GM18502 (cell line): ENCODE measurements around the gene WDPCP.
"Not testable (repeated sequence)": the region's sequence is repeated elsewhere in the genome, so short reads cannot be mapped to it uniquely, and the experiment has no call there.

ENCODE experiments used
- ATAC-seq: cut with Tn5 transposase; IDR thresholded peaks from one replicate; pipeline ENCODE4 v1.9.1; 2021; ENCODE audit warnings: mild to moderate bottlenecking; ENCODE audit not compliant: unreplicated experiment, poor library complexity

Gene WDPCP, protein sequence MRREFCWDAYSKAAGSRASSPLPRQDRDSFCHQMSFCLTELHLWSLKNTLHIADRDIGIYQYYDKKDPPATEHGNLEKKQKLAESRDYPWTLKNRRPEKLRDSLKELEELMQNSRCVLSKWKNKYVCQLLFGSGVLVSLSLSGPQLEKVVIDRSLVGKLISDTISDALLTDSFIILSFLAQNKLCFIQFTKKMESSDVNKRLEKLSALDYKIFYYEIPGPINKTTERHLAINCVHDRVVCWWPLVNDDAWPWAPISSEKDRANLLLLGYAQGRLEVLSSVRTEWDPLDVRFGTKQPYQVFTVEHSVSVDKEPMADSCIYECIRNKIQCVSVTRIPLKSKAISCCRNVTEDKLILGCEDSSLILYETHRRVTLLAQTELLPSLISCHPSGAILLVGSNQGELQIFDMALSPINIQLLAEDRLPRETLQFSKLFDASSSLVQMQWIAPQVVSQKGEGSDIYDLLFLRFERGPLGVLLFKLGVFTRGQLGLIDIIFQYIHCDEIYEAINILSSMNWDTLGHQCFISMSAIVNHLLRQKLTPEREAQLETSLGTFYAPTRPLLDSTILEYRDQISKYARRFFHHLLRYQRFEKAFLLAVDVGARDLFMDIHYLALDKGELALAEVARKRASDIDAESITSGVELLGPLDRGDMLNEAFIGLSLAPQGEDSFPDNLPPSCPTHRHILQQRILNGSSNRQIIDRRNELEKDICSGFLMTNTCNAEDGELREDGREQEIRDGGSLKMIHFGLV

DNA sequence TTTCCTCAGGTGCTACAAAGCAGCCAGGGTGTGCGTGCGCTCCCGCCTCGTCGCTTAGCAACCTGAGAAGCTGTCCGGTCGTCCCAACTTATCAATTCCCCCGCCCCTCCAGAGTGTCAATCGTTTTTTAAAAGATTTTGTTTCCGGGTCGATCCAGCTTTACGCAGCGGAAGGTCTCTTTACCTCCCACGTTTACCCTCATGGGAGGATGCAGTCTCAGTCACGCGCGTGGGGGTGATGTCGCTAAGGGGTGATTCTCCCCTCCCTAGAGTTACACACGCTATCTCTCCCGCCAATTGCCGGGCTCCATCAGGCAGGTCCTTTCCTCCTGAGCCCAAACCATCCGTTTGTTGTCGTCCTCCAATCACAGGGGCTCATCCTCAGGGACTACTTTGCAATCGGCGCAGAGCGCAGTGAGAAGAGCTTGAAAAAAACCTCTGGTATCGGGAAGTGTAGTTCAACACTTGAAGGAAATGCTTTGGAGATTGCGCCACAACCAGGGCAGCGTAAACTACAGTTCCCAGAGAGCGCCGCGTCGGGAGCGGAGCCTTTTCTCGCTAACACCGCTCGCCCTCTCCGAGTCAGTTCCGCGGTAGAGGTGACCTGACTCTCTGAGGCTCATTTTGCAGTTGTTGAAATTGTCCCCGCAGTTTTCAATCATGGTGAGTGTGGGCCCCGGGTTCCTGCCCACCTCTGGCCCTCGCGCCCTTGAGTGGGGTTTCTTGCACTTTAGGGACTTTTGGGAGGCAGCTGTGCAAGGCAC lies at the start of gene WDPCP, which contains the start of gene MDH1:
Gene WDPCP (minus strand): TSS at position 93 of the 763 bp plus-strand sequence. CDS start 206 bp downstream, outside the sequence.
Gene MDH1 (plus strand): TSS at position 579 of the 763 bp plus-strand sequence. CDS start 81 bp downstream, at position 660.
- peak; percentile 89 for ATAC-seq

DNA sequence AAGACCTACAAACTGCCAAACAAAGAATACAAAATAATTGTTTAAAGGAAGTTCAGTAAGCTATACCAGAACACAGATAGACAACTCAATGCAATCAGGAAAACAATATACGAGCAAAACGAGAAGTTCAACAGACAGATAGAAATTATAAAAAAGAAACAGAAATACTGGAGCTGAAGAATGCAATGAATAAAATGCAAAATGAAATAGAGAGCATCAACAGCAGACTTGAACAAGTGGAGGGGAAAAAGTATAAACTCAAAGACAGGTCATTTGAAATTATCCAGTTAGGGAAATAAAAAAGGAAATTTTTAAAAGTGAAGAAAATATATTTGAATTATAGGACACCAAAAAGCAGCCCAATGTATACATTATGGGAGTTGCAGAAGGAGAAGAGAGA lies 44.1 kb upstream of the WDPCP start:
- no peak for ATAC-seq

DNA sequence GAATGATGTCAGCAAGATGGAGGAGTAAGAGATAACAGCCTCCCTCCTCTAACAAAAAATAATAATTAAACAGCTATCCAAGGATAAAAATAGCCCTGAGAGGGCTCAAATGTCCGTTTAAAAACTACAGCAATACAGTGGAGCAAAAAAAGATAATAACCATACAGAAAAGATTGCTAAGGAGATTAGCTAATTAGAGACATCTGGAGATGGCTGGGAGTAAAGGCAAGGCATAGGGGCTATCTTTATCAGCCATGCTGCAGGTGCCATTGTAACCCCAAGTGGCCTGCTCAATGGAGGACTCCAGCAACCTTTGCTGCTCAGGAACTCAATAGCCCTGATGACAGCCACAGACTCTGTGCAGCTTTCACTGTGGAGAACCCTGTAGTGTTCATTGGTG lies 43.2 kb upstream of the WDPCP start:
- ATAC-seq: no peak

DNA sequence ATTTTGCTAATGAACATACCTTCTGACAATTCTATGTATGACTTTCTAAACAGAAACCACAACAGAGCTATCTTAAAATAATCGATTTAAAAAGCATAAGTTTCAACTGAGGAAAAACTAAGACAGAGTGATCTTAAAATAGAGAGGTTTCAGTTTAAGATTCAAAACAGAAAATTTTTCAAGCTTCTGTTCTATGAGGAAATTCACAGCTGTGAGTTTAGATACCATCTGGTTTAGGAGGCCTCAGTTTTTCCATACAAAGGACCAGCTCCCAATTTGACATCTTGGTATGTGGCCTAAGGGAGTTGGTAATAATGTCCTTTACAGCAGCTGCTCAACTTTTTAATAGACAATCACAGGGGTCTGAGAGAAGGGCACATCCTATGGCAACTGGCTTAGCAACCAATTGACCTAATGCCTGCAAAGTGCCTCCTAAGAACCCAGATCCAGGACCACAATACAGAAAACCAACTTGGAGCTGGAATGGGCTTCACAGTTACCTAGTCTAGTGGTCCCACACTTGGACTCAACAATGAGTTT lies 40.2 kb upstream of the WDPCP start:
- ATAC-seq: no peak

DNA sequence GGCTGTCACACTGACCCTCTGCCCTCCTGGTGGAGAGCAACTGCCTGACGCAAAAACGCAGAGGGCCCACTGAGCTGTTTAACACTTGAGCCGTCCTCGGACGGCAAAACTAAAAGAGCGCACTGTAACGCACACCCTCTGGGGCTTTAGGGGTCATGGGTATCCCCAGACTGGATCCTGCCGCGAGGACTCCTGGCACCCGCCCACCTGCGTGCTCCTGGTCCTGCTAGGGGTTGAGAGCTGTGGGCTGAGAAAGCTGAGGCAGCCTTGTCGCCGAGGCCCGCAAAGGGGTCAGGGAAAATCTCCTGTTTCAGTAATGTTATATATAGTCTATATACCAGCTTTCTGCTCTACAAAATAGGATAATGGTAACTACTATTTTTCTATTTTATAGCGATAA lies 39.6 kb upstream of the WDPCP start:
- ATAC-seq: no peak

DNA sequence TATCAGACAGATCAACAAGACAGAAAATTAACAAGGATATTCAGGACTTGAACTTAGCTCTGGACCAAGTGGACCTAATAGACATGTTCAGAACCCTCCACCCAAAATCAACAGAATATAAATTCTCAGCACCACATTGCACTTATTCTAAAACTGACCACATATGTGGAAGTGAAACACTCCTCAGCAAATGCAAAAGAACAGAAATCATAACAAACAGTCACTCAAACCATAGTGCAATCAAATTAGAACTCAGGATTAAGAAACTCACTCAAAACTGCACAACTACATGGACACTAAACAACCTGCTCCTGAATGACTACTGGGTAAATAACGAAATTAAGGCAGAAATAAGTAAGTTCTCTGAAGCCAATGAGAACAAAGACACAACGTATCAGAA lies 35.5 kb upstream of the WDPCP start:
- ATAC-seq: not testable (repeated sequence)

DNA sequence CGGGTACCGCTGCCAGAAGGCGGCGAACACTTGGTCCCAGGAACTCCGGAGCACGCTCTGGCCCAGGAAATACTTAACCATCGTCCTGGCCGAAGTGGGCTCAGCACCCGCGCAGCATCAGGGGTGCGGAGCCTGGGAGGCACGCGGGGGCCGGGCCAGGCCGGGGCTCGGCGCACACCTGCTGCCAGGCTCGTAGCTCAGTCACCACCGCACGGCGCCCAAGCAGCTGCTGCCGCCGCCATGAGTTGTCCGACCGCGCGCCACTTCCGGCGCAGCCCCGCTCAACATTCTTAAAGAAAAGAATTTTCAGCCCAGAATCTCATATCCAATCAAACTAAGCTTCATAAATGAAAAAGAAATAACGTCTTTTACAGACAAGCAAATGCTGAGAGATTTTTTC lies 34.5 kb upstream of the WDPCP start:
- ATAC-seq: no peak

DNA sequence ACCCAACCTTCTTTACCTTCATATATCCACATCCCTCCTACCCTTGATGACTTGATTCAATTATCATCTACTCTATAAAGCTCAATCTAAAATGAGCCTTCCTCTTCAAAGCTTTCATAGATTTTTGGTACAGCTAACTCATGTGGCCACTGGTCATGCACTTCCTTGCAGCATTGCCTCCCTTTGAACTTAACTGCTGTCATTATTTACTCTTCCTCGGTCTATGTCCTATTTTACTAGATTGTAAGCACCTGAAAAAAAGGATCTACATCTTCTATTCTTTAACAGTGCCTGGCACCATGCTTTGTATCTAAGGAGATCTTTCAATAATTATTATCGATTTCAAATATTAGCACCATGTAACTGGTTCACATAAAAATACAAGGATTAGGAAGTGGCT lies 31.1 kb upstream of the WDPCP start:
- no peak for ATAC-seq

DNA sequence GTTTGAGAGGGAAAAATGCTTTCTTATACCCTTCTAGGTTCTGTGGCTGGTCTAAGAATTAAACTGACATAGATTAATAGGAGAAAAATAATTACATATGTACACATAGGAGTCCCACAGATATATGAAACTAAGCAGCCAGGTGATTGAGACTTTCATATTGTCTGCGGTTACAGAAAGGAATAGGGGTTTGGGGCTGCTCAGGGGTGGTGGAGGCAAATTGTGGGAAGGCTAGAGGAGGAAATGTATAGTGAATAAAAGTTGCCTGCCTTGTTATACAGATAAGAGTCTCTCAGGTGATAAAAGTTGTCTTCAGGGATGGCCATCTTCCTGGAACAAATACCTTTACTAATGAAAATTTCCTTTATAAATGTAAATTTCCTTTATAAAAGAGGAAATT lies 29.1 kb upstream of the WDPCP start:
- no peak for ATAC-seq

DNA sequence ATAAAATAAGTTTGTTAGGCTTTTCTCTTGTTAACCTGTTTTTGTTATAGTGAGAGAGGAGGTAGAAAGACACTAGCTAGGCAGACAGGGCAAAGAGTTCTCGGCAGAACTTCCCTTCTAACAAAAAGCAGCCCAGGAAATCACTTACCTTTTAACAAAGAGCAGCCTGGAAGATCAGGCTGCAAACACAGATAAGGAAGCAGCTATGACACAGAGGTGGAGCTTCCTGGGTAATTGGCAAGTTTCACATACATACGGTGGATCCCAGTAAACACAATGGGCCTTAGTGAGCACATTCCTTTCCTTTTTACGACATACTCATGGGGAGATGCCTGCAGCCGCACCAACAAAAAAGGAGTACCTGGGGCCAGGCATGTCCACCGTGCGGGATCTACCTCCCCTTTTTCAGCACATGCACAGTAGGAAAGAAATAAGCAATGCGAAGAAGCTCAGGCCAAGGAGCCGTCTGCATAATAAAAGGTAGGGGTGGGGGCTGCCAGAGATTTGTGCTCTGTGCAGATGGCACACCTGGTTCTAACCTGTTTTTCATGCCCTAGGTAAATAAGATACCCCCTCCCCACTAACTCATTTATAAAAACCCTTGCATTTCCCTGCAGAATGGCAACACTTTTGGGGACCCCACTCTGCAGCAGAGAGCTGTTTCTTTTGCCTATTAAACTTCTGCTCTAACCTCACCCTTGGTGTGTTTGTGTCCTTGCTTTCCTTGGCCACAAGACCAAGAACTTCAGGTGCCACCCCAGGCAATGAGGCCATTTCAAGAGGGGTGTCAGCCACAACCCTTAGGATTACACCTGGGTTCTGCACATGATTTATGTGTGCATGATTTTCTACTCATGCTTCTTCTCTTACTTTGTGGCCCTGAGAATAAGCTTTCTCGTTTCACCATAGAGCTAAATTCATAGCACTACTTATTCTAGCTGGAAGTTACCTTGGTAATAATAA lies 27.0 kb upstream of the WDPCP start:
- ATAC-seq: no peak

DNA sequence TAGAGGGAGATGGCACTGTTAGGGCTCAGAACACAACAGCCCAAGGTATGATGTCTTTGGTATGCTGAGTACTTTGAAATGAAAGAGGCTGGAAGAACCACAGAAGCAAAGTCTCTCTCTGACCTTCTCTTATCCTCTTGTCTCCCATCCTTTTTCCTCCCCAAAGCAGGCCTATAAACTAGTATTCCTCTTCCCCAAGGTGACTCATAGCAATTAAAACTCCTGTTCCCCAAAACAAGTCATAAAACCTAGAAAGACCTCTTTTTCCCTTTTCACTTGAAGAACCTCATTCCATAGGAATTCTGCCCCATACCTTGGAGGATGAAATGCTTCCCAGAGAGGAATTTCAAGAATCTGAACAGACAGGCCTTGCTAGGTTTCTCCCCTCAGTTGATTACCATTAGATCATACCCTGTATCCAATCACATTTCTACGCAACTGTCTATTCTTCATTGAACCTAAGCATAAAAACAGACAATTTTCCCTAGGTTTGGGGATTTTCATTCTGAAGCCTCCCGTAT lies 26.2 kb upstream of the WDPCP start:
- no peak for ATAC-seq

DNA sequence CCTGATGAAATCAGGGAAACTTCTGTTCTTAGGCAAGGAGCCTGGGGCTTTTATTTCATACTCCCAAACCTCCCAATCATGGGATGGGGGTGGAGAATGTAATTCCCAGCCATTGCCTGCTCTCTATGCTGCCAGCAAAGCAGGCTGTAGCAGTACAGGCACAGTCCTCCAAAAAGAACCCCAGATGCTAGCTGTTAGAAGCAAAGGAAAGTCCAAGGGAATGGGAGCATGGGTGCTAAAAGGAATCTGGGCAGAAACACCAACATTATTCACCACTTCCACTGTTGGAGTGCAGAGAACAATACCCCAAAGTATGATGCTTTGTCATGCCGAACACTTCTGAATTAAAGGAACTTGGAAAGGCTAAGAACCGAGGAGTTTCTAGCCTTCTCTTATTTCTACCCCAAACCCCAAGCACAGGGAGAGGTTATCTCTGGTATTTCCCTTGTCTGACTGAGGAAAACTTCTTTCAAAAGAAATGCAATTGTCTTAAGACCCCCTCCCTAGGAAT lies 25.2 kb upstream of the WDPCP start:
- no peak for ATAC-seq

DNA sequence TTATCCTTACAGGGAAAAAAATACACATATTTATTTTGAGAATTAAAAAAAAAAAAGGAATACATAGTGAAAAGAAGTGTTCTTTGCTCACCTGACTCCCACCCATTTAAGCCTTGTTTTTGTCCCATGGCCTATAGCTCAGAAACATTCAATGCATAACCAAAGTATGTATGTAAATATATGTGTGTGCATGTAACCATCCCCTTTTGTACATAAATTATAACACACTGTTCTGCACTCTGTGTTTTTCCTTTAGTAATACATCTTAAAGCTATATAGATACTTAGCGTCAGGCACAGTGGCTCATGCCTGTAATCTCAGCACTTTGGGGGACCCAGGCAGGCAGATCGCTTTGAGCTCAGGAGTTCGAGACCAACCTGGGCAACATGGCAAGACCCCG lies 22.2 kb upstream of the WDPCP start:
- ATAC-seq: no peak

DNA sequence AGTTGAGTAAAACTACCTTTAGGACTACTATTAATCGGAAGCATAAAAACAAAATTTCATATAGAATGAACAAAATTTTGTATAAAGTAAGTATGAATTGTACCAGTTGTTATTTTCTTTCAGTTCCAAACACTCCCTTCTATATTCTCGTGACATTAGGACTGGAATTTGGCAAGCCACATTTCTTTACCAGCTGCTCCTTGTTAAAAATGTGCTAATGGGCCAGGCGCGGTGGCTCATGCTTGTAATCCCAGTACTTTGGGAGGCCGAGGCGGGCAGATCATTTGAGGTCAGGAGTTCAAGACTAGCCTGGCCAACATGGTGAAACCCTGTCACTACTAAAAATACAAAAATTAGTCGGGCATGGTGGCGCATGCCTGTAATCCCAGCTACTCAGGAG lies 20.6 kb upstream of the WDPCP start:
- ATAC-seq: not testable (repeated sequence)

DNA sequence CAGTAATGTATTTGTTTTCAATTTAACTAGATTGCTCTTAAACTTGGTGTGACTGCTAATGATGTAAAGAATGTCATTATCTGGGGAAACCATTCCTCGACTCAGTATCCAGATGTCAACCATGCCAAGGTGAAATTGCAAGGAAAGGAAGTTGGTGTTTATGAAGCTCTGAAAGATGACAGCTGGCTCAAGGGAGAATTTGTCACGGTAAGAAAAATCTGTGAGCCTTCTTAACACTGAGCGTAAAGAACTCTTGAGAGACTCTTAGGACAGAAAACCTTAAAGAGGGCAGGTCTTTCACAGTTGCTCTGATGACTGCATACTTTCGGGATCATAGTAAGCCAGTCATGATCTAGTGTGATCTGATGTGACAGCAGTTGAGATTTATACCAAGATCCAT lies 16.4 kb upstream of the WDPCP start:
- no peak for ATAC-seq

DNA sequence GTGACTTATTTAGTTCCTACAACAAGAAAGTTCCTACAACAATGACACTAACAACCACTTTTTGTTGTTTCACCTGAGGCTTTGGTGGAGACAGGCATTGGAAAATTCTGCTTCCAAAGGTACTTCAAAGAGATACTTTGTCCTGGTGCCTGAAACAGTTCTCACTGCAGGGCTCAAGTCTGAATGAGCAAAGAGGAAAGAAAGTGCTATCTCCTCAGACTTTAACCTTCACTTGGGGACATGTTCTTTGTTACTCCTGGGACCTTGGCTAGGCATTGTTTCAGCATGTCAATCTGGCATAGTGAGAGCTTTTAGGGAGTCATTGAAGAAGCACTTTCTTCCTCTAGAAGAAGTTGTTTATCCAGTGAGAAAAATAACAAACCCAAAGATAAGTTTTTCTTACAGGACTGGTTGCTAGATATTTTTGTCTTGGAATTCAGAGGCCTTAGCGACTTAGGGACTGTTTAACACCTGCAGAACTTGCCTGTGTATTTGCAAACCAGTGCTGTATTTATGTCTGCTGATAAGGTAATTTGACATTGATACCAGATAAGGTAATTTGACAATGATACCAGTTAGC lies 12.7 kb upstream of the WDPCP start:
- no peak for ATAC-seq

DNA sequence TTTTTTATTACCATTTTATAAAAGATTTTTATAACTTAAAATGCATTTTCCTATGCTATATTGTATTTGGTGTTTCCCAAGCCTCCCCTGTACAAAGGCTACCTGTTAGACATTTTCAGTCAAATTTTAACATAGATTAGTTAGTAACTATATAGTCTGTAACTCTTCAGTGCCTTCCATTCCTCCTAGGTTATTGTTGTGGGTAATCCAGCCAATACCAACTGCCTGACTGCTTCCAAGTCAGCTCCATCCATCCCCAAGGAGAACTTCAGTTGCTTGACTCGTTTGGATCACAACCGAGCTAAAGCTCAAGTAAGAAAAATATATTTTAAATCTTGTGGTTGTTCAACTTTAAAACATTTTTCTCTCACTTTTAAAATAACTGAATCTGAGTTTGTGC lies 10.7 kb upstream of the WDPCP start:
- no peak for ATAC-seq

DNA sequence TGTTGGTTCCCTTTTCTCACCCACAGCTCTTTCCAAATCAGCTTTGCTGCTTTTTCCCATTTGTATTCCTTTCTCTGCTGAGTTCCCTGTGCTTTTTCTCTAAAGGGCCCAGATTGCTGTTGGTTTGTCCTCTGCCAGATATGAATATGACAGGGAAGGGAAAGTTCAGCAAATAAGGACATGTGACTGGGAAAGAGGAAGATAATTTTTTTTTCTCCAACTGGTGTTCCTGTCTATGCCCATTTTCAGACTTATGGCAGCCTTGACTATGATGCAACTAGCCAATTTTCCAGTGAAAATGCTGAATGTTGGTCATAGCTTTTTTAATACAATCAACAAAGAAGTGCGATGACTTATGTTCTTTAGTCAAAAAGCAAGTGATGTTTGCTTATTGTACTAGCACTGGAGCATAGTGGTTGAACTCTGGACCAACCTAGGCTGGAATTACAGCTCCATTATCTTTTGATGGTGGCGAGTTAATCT lies 8.2 kb upstream of the WDPCP start:
- no peak for ATAC-seq

DNA sequence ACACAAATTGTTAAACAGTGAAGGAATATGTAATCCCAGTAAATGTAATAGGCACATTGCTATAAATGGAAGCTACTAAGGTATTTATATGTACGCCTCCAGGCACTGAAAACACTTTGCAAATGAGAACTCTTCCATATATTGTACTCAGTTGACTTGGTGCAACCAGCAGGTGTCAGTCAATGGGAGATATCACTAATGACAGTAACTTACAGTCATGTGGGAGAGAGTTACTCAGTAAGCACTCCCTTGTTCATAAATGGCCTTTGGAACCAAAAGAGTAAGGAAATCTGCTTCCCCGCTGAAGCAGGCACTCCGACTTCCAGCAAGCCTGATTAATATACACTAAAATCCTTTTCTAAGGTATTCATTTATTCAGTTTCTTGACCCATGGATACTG lies 6.4 kb upstream of the WDPCP start:
- no peak for ATAC-seq
